HG02678 (cell line): Measurements from ENCODE around the gene FUT1.
"Not testable (repeated sequence)": the region's sequence is repeated elsewhere in the genome, so short reads cannot be mapped to it uniquely, and the experiment has no call there.

Experiments used
- ATAC-seq: cut with Tn5 transposase; IDR thresholded peaks from one replicate; pipeline ENCODE4 v1.9.1; 2021; ENCODE audit warnings: mild to moderate bottlenecking, moderate library complexity; ENCODE audit not compliant: unreplicated experiment

The FUT1 gene

GRCh38 chr19:48718711-48719231 is 33.7 kb downstream of the FUT1 start:
- no peak for ATAC-seq

GRCh38 chr19:48718106-48718505 is 34.3 kb downstream of the FUT1 start:
- not testable (repeated sequence) for ATAC-seq

DNA sequence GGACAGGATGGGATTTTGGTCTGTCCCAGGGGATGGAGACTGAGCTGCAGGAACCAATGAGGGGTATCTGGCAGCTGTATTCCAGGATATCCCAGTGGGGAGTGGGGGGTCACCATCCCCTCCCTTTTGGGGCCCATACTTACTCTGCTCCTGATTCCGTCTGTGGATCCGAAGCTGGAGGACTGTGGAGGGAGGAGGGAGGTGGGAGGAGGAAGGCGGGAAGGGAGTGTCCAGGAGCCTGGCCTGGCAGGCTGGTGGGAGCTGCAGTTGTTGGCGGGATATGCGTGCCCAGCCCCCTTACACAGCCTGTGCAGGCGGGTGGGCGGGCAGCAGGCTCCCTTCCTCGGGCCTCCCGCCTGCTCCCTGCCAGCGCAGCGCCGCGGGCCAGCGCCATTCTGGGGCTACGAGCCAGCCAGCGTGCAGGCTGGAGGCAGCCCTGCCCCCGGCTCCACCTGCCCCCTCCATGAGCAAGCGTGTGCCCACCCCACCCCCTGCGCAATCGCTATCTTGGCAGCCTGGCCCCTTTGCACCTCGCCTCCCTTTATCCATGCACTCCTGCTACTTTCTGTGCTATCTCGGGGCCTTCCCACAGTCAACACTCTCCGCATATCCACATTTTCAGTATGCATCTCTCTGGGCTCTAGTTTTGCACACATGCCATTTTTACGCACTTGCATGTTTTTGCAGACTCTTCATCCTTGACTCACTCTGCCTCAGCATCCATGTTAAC is 35.7 kb downstream of the FUT1 start:
- ATAC-seq, result no peak

DNA sequence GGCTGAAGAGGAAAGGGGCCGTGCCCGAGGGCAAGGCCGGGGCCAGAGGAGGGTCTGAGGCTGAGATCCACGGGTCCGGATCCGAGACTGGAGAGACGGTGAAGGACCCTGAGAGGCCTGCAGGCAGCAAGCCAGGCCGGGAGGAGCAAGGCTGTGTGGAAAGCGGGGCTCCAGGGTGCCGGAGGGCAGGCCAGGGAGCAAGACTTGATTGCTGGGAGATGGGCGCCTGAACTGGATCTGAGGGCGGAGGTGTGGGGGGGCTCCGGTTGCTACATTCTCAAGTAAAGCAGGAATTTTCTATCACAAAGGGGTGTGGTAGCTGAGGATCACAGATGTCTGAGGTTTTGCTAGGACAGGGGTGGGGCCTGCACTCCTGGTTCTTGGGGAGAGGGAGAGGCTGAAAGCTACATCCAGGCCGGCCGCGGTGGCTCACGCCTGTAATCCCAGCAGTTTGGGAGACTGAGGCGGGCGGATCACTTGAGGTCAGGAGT is 36.7 kb downstream of the FUT1 start:
- ATAC-seq, result no peak

DNA sequence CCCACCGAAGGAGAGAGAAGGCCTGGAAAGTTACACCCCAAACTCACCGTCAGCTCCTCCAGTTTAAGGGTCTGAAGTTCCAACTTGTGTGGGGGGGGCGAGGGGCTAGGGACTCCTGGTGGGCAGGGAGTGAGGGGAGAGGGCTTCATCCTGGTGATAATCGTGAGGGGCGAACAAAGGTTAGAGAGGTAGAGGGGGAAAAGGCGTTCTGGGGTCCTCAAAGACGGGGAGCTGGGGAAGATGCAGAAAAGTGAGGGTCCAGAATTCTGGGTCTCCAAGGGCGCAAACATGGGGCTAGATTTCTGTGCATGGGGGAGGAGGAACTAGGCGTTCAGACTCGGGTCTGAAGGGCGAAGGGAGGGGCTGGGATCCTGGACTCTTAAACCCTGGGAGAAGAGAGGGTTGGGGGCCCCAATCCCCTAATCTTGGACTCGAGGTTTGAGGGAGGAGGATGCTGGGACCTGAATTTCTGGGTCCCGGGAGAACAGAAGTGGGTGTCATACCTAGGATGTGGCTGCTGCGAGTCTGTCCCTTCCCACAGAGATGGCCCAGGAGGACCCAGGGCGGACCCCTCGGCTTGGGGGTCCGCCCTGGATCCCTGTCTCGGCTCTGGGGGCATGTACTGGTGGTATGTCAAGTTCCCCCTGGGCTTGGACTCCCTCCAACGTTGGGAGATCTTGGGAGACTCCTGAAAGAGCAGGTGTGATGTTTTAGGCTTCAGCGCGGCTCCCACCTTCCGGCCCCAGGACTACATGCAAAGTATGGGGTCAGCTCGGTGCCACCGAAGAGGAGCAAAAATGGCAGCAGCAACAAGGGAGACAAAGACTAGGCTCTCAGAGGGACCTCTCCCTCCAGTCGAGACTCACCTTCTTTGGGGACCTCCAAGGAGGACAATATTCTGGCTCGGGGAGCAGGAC is 37.4 kb downstream of the FUT1 start:
- ATAC-seq, result no peak

- ATAC-seq, result peak; percentile 87
These were observed 38.3 kb downstream of the FUT1 start for GRCh38 chr19:48713864-48714755.

- no peak for ATAC-seq
These were observed 39.2 kb downstream of the FUT1 start for GRCh38 chr19:48713041-48713863.

DNA sequence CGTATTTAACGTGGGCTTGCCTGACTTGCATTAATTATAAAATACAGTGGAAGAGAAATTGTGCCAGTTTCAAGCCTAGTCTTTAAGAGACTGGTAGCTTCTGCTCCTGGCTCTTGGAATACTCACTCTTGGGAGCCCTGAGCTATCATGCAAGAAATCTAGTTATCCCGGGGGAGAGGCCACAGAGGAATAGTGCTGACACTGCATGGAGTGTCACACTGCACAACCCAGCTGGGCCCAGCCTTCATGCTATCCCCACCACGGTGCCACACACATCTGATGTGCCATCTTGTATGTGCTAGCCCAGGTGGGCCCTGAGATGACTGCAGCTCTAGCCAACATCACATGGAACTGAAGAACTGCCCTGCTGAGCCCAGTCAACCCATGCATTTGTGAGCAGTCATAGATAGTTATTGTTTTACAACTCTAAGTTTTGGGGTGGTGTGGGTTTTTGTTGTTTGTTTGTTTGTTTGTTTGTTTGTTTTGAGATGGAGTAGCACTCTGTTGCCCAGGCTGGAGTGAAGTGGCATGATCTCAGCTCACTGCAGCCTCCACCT is 41.3 kb downstream of the FUT1 start:
- no peak for ATAC-seq

- ATAC-seq, result no peak
These were observed 44.0 kb downstream of the FUT1 start for GRCh38 chr19:48708471-48708870.

DNA sequence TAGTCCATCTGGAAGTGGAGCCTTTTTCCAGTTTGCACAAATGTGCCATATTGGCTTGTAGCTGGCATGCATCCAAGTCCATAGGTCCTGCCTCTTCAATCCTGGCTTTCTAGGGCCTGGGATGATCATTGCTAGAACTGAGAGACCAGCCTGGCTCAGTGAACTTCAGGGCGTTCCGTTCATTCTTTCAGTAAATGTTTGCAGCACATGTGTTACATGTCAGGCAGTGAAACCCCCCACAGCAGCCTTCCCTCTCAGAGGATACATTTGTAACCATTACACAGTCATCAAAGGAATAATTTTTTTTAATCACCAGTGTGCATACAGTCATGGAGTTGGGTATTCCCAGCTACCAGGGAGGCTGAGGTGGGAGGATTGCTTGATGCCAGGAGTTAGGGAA is 47.0 kb downstream of the FUT1 start:
- ATAC-seq, result no peak

DNA sequence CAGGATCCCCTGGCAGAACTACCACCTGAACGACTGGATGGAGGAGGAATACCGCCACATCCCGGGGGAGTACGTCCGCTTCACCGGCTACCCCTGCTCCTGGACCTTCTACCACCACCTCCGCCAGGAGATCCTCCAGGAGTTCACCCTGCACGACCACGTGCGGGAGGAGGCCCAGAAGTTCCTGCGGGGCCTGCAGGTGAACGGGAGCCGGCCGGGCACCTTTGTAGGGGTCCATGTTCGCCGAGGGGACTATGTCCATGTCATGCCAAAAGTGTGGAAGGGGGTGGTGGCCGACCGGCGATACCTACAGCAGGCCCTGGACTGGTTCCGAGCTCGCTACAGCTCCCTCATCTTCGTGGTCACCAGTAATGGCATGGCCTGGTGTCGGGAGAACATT is 49.1 kb downstream of the FUT1 start:
- ATAC-seq, result no peak

- no peak for ATAC-seq
These were observed 49.7 kb downstream of the FUT1 start for GRCh38 chr19:48702701-48703100.

GRCh38 chr19:48698046-48698445 is 54.4 kb downstream of the FUT1 start:
- no peak for ATAC-seq
